DND-41 (cell line): ENCODE measurements around the gene TPCN1.

Source experiments
- EZH2 ChIP-seq: IDR thresholded peaks from 3 replicates; pipeline ENCODE4 v1.6.1; 2012; ENCODE audit warnings: borderline replicate concordance, low read depth, mild to moderate bottlenecking, moderate library complexity, low read length, inconsistent platforms; ENCODE audit not compliant: severe bottlenecking
- TF ChIP-seq, protein P1 (sequence below): IDR thresholded peaks from 2 replicates; pipeline ENCODE4 v1.5.1; 2012; ENCODE audit warnings: borderline replicate concordance, low read length, moderate library complexity, mild to moderate bottlenecking; ENCODE audit not compliant: poor library complexity, severe bottlenecking; ENCODE audit errors: extremely low read depth

DNA sequence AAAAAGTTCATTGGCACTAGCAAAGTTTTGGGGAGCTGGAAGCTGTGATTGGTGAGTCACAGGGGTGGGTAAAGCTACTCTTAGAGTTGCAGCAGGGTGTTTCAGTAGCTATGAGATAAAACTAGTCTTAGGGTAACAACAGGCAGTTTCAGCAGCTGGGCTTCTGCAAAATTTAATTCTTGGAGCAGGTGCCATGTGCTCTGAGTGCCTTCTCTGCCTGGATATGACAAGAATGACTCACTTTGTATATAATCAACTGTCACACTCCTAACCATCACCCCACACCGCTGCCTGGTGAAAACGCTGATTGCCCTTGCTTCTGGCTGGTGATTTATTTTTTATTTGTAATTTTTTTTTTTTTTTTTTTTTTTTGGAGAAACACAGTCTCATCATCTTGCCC lies 126.6 kb downstream of the TPCN1 start:
- TF ChIP-seq, protein P1, sequence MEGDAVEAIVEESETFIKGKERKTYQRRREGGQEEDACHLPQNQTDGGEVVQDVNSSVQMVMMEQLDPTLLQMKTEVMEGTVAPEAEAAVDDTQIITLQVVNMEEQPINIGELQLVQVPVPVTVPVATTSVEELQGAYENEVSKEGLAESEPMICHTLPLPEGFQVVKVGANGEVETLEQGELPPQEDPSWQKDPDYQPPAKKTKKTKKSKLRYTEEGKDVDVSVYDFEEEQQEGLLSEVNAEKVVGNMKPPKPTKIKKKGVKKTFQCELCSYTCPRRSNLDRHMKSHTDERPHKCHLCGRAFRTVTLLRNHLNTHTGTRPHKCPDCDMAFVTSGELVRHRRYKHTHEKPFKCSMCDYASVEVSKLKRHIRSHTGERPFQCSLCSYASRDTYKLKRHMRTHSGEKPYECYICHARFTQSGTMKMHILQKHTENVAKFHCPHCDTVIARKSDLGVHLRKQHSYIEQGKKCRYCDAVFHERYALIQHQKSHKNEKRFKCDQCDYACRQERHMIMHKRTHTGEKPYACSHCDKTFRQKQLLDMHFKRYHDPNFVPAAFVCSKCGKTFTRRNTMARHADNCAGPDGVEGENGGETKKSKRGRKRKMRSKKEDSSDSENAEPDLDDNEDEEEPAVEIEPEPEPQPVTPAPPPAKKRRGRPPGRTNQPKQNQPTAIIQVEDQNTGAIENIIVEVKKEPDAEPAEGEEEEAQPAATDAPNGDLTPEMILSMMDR, result no peak
- no peak for TF ChIP-seq EZH2
